ENCODE measurements around the gene MRPL45. TPM values are rescaled to one million over a fixed set of nuclear protein-coding genes. Genes with fewer than 3 reads are reported as not detected.

Gene MRPL45
- polyA plus RNA-seq, 1 donor = 64.7 TPM

Other genes starting within 250 kb of the MRPL45 start
- not detected for gene TBC1D3C, start 228.5 kb upstream of the MRPL45 start, polyA plus RNA-seq (ENCODE audit: insufficient read length)
- not detected for gene TBC1D3E, start 169.2 kb upstream of the MRPL45 start, polyA plus RNA-seq (ENCODE audit: insufficient read length)
- not detected for gene TBC1D3, start 104.6 kb upstream of the MRPL45 start, polyA plus RNA-seq (ENCODE audit: insufficient read length)
- gene GPR179, start 46.8 kb downstream of the MRPL45 start, polyA plus RNA-seq (ENCODE audit: insufficient read length) = 0.28 TPM
- 22.2 TPM for gene SOCS7, start 54.7 kb downstream of the MRPL45 start, polyA plus RNA-seq (ENCODE audit: insufficient read length)
- 50.5 TPM for gene ARHGAP23, start 131.3 kb downstream of the MRPL45 start, polyA plus RNA-seq (ENCODE audit: insufficient read length)